Endodermal cell (in vitro differentiated cells): ENCODE data around the gene CENPT. TPM values are rescaled to one million over a fixed set of nuclear protein-coding genes. Genes with fewer than 3 reads are reported as not detected.

Experiments
- DNase-seq: peaks from one replicate; pipeline ENCODE4 v3.0.0-alpha.2; 2017
- H3K27ac ChIP-seq: 2 replicates; pipeline ENCODE4 v1.5.1; 2013; ENCODE audit warnings: mild to moderate bottlenecking, low read depth, low read length, moderate library complexity
- H3K27me3 ChIP-seq: 2 replicates; pipeline ENCODE4 v1.6.1; 2013; ENCODE audit warnings: mild to moderate bottlenecking, low read length, moderate library complexity; ENCODE audit not compliant: insufficient read depth, control insufficient read depth, poor library complexity, severe bottlenecking
- H3K36me3 ChIP-seq: 2 replicates; pipeline ENCODE4 v1.7.0; 2013; ENCODE audit warnings: mild to moderate bottlenecking, low read length, moderate library complexity; ENCODE audit not compliant: control insufficient read depth, insufficient read depth
- H3K4me1 ChIP-seq: one replicate; pipeline ENCODE4 v1.7.0; 2013; ENCODE audit warnings: low read length; ENCODE audit not compliant: control insufficient read depth, insufficient read depth
- H3K4me3 ChIP-seq: 2 replicates; pipeline ENCODE4 v1.5.1; 2013; ENCODE audit warnings: mild to moderate bottlenecking, low read length, moderate library complexity
- H3K9ac ChIP-seq: 2 replicates; pipeline ENCODE4 v1.6.1; 2013; ENCODE audit warnings: mild to moderate bottlenecking, low read length, moderate library complexity; ENCODE audit not compliant: poor library complexity, severe bottlenecking; ENCODE audit errors: extremely low read depth
- H3K9me3 ChIP-seq: 2 replicates; pipeline ENCODE4 v1.6.1; 2013; ENCODE audit warnings: mild to moderate bottlenecking, low read length, moderate library complexity; ENCODE audit not compliant: control insufficient read depth
- H3K27ac Mint-ChIP-seq: 2 replicates; pipeline ENCODE4 v1.8.0; 2020; ENCODE audit warnings: mixed read lengths
- H3K27me3 Mint-ChIP-seq: 2 replicates; pipeline ENCODE4 v1.8.0; 2021; ENCODE audit warnings: mild to moderate bottlenecking, mixed read lengths; ENCODE audit not compliant: insufficient read depth
- H3K36me3 Mint-ChIP-seq: 2 replicates; pipeline ENCODE4 v1.8.0; 2020; ENCODE audit warnings: low read depth, mixed read lengths
- H3K4me1 Mint-ChIP-seq: 2 replicates; pipeline ENCODE4 v1.8.0; 2020; ENCODE audit warnings: mixed read lengths
- H3K4me3 Mint-ChIP-seq: 2 replicates; pipeline ENCODE4 v1.8.0; 2020; ENCODE audit warnings: mild to moderate bottlenecking, moderate library complexity, mixed read lengths
- H3K9me3 Mint-ChIP-seq: 2 replicates; pipeline ENCODE4 v1.8.0; 2020; ENCODE audit warnings: mild to moderate bottlenecking, mixed read lengths
- CTCF ChIP-seq: fragments of 200-600 bp; sonication (generic); conservative IDR thresholded peaks from 2 replicates; pipeline ENCODE4 v1.5.0; 2021; ENCODE audit warnings: antibody characterized with exemption, mild to moderate bottlenecking
- WGBS, 2 experiments: methylation state at CpG; one replicate each; pipeline versions ENCODE4 v1.1.5 to v1.1.7; 2013; ENCODE audit warnings: missing lambda C conversion rate in 2 of 2, mixed read lengths in 1 of 2; ENCODE audit not compliant: insufficient coverage in 1 of 2, insufficient read length in 1 of 2; 5-methylcytosine and 5-hydroxymethylcytosine counted together
- total RNA-seq, 2 donors: library from RNA; stranded (reverse); fragmentation: NEBNext Ultra II Directional in 1 of 2; extraction: Animal tissue kit (Norgen Biotek cat#: 25700) in 1 of 2; gene quantifications; 2 replicates in 1 of 2; 3 replicates in 1 of 2; pipeline ENCODE4 v1.2.1, GENCODE V29; 2021

Gene CENPT
- total RNA-seq, 2 donors from 2014 or later = 43.7 to 57.2 TPM

GRCh38 chr16:67884684-67885083 lies 37.2 kb upstream of the CENPT start, which contains the start of gene NRN1L:
TSS of gene NRN1L (plus strand) at chr16:67884885. CDS start at chr16:67884904, 19 bp downstream.
- H3K36me3 Mint-ChIP-seq = peaks cover 29% of the 10 kb centered on the region
- Histone ChIP-seq H3K36me3 (peaks cover 49% of the 10 kb centered on the region), H3K9me3 (no peaks in the 10 kb centered on the region), H3K27me3 (no peaks in the 10 kb centered on the region), H3K27ac (no peak within 1 kb of the TSS), H3K4me3 (no peak within 1 kb of the TSS), H3K9ac (no peak within 1 kb of the TSS), H3K4me1 (peaks cover 5% of the 10 kb centered on the region)
- peak; percentile 98 for DNase-seq
- no peaks in the 10 kb centered on the region for H3K9me3 Mint-ChIP-seq
- WGBS, 2 experiments = 22 to 27% methylated on average over 13 to 22 of the region's 22 CpGs
- H3K4me1 Mint-ChIP-seq = peaks cover 16% of the 10 kb centered on the region
- peak within 1 kb of the TSS; percentile 83 for H3K27ac Mint-ChIP-seq
- peak within 1 kb of the TSS; percentile 42 for H3K4me3 Mint-ChIP-seq
- no peaks in the 10 kb centered on the region for H3K27me3 Mint-ChIP-seq
- no peak for TF ChIP-seq CTCF

GRCh38 chr16:67883872-67884261 lies 36.4 kb upstream of the CENPT start:
- Mint-ChIP-seq H3K27ac (peak overlapping the region; percentile 30), H3K27me3 (no peaks in the 10 kb centered on the region), H3K4me3 (no peak overlapping the region), H3K36me3 (peaks cover 38% of the 10 kb centered on the region), H3K4me1 (peaks cover 16% of the 10 kb centered on the region), H3K9me3 (no peaks in the 10 kb centered on the region)
- Histone ChIP-seq H3K9me3 (no peaks in the 10 kb centered on the region), H3K27me3 (no peaks in the 10 kb centered on the region), H3K4me3 (no peak overlapping the region), H3K27ac (no peak overlapping the region), H3K36me3 (peaks cover 55% of the 10 kb centered on the region), H3K9ac (no peak overlapping the region), H3K4me1 (peaks cover 5% of the 10 kb centered on the region)
- WGBS, 2 experiments = 65 to 76% methylated on average over 5 to 11 of the region's 11 CpGs
- peak; percentile 97 for TF ChIP-seq CTCF
- DNase-seq = peak; percentile 93

GRCh38 chr16:67883146-67883871 lies 35.8 kb upstream of the CENPT start:
- H3K4me3 Mint-ChIP-seq = no peak overlapping the region
- H3K9me3 ChIP-seq = no peaks in the 10 kb centered on the region
- DNase-seq = no peak
- H3K4me1 ChIP-seq = peaks cover 5% of the 10 kb centered on the region
- peaks cover 61% of the 10 kb centered on the region for H3K36me3 ChIP-seq
- TF ChIP-seq CTCF = no peak
- H3K27me3 Mint-ChIP-seq = no peaks in the 10 kb centered on the region
- H3K27me3 ChIP-seq = no peaks in the 10 kb centered on the region
- peaks cover 41% of the 10 kb centered on the region for H3K36me3 Mint-ChIP-seq
- no peak overlapping the region for H3K27ac ChIP-seq
- peak overlapping the region; percentile 30 for H3K27ac Mint-ChIP-seq
- peaks cover 13% of the 10 kb centered on the region for H3K4me1 Mint-ChIP-seq
- no peak overlapping the region for H3K9ac ChIP-seq
- 76 to 86% methylated on average over 4 to 6 of the region's 6 CpGs for WGBS, 2 experiments
- no peaks in the 10 kb centered on the region for H3K9me3 Mint-ChIP-seq
- no peak overlapping the region for H3K4me3 ChIP-seq
